Measurements from ENCODE around the gene NME4. TPM values are rescaled to one million over a fixed set of nuclear protein-coding genes. Genes with fewer than 3 reads are reported as not detected.

Gene NME4
- total RNA-seq, 2 experiments from 2014 or later: 22.9 to 24.2 TPM

- Mint-ChIP-seq H3K27me3 (no peaks in the 10 kb centered on the region), H3K36me3 (ENCODE audit: low read depth) (peaks cover 13% of the 10 kb centered on the region), H3K4me3 (no peak overlapping the region), H3K4me1 (ENCODE audit: low read depth) (peaks cover 13% of the 10 kb centered on the region), H3K9me3 (no peaks in the 10 kb centered on the region), H3K27ac (no peak overlapping the region)
- ChIA-PET POLR2A (no interaction called here), CTCF (no interaction called here)
- DNase-seq (no peak), ATAC-seq (no peak)
- intact Hi-C loops (cut with micrococcal nuclease): no loop called here
- no peak for TF ChIP-seq CTCF (IDR thresholded peaks at IDR 0.05)
These were observed 23.9 kb upstream of the NME4 start for GRCh38 chr16:373020-373598.

GRCh38 chr16:373848-374615, 23.0 kb upstream of the NME4 start:
- Mint-ChIP-seq H3K4me1 (ENCODE audit: low read depth) (peaks cover 13% of the 10 kb centered on the region), H3K9me3 (no peaks in the 10 kb centered on the region), H3K27me3 (no peaks in the 10 kb centered on the region), H3K4me3 (no peak overlapping the region), H3K27ac (no peak overlapping the region), H3K36me3 (ENCODE audit: low read depth) (peaks cover 10% of the 10 kb centered on the region)
- ChIA-PET POLR2A (no interaction called here), CTCF (no interaction called here)
- no peak for ATAC-seq
- no peak for TF ChIP-seq CTCF (IDR thresholded peaks at IDR 0.05)
- intact Hi-C loops (cut with micrococcal nuclease): no loop called here
- no peak for DNase-seq

GRCh38 chr16:374616-374926, 22.4 kb upstream of the NME4 start:
- Mint-ChIP-seq H3K9me3 (no peaks in the 10 kb centered on the region), H3K27me3 (no peaks in the 10 kb centered on the region), H3K4me3 (no peak overlapping the region), H3K27ac (no peak overlapping the region), H3K36me3 (ENCODE audit: low read depth) (peaks cover 5% of the 10 kb centered on the region), H3K4me1 (ENCODE audit: low read depth) (peaks cover 11% of the 10 kb centered on the region)
- TF ChIP-seq CTCF (IDR thresholded peaks at IDR 0.05): no peak
- DNase-seq: no peak
- intact Hi-C loops (cut with micrococcal nuclease): no loop called here
- ChIA-PET CTCF (no interaction called here), POLR2A (no interaction called here)
- no peak for ATAC-seq

GRCh38 chr16:375212-375611, 21.8 kb upstream of the NME4 start:
- intact Hi-C loops (cut with micrococcal nuclease): no loop called here
- CTCF ChIA-PET: no interaction called here
- DNase-seq: no peak

More at GRCh38 chr16:375212-375611, 21.8 kb upstream of the NME4 start:
- H3K27ac Mint-ChIP-seq: no peak overlapping the region
- H3K27me3 Mint-ChIP-seq: no peaks in the 10 kb centered on the region
- POLR2A ChIA-PET: no interaction called here
- H3K36me3 Mint-ChIP-seq (ENCODE audit: low read depth): peaks cover 3% of the 10 kb centered on the region
- no peak overlapping the region for H3K4me3 Mint-ChIP-seq
- ATAC-seq: no peak
- TF ChIP-seq CTCF (IDR thresholded peaks at IDR 0.05): no peak
- H3K9me3 Mint-ChIP-seq: no peaks in the 10 kb centered on the region
- peaks cover 14% of the 10 kb centered on the region for H3K4me1 Mint-ChIP-seq (ENCODE audit: low read depth)
